ENCODE results near the gene CMSS1.

CMSS1 gene

GRCh38 chr3:99950921-99951320, 133.3 kb downstream of the CMSS1 start:
- H3K4me1 Mint-ChIP-seq (ENCODE audit: low read depth): no peaks in the 10 kb centered on the region
- no peaks in the 10 kb centered on the region for H3K27me3 Mint-ChIP-seq
- no peak overlapping the region for H3K4me3 Mint-ChIP-seq
- H3K9me3 Mint-ChIP-seq: no peaks in the 10 kb centered on the region
- H3K36me3 Mint-ChIP-seq (ENCODE audit: low read depth): no peaks in the 10 kb centered on the region
- H3K27ac Mint-ChIP-seq: no peak overlapping the region

DNA sequence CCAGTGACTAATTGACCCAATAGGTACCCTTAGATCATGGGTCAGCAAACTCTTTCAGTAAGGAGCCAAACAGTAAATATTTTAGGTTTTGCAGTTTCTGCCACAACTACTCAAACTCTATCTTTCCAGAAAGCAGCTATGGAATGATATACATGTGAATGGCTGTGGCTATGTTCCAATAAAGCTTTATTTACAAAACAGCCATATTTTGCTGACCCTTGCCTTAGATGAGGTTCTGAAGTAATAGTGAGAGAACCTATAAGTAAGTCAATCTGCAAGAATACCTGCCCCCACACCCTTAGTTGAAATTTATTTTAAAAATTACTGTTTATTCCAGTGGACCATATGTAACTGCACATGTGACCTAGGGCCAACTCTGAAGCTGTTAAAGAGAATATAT, 134.0 kb downstream of the CMSS1 start:
- Mint-ChIP-seq H3K9me3 (no peaks in the 10 kb centered on the region), H3K27ac (no peak overlapping the region), H3K4me1 (ENCODE audit: low read depth) (no peaks in the 10 kb centered on the region), H3K27me3 (no peaks in the 10 kb centered on the region), H3K36me3 (ENCODE audit: low read depth) (no peaks in the 10 kb centered on the region), H3K4me3 (no peak overlapping the region)

- Mint-ChIP-seq H3K4me1 (ENCODE audit: low read depth) (no peaks in the 10 kb centered on the region), H3K4me3 (no peak overlapping the region), H3K27me3 (no peaks in the 10 kb centered on the region), H3K36me3 (ENCODE audit: low read depth) (no peaks in the 10 kb centered on the region), H3K9me3 (no peaks in the 10 kb centered on the region), H3K27ac (no peak overlapping the region)
These were observed 134.6 kb downstream of the CMSS1 start for GRCh38 chr3:99952306-99952705.

DNA sequence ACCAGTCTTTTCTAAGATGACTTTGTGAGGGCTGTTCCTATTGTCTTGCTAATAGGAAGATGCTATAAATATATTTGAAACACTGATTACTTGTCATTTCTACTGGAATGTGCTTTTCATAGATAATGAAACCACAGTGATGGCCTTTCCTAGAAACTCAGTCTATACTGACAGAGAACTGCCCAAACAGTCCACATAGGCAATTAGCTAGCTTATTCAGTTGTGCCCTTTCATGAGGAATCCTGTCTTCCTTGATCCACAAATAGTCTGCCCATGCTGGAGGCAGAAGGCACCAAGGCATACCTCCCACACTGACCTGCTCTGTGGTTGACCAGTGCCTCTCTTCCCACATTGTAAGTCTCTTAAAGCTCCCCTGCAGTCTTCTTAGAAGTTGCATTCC, 135.9 kb downstream of the CMSS1 start:
- Mint-ChIP-seq H3K9me3 (no peaks in the 10 kb centered on the region), H3K36me3 (ENCODE audit: low read depth) (no peaks in the 10 kb centered on the region), H3K27ac (no peak overlapping the region), H3K4me3 (no peak overlapping the region), H3K27me3 (no peaks in the 10 kb centered on the region), H3K4me1 (ENCODE audit: low read depth) (no peaks in the 10 kb centered on the region)

DNA sequence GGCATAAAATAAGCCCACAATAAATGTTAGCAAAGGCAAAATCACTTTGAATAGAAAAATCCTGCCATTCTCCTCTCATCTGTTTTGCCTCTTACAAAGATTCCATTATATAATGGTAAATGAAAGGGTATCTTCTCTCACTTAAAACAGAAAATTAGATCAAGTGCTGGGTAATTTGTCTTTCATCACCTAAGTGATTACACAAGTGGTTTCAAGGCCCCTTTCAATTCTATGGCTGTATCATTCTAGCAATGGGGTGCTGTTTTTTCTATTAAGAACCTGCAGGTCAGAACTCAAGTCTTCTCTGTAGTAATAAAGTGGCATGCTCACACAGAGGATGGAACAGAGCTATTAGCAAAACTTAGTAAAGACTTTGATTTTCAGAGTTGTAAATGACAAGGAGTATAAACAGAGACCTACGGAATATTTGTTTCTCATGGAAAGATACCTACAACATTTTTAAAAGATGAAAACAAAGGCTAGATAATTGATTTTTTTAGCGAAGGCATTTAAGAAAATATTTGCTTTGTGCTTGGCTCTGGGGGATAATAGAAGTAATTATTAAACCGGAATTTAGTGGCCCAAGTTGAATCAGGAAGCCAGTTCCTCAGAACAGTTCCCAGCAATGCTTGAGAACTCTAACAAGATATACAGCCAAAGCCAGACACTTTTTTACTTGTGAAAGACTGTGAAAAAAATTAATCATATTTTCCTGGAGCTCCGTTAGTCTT, 137.4 kb downstream of the CMSS1 start:
- Mint-ChIP-seq H3K27ac (no peak overlapping the region), H3K4me3 (no peak overlapping the region), H3K27me3 (no peaks in the 10 kb centered on the region), H3K36me3 (ENCODE audit: low read depth) (no peaks in the 10 kb centered on the region), H3K9me3 (no peaks in the 10 kb centered on the region), H3K4me1 (ENCODE audit: low read depth) (no peaks in the 10 kb centered on the region)

DNA sequence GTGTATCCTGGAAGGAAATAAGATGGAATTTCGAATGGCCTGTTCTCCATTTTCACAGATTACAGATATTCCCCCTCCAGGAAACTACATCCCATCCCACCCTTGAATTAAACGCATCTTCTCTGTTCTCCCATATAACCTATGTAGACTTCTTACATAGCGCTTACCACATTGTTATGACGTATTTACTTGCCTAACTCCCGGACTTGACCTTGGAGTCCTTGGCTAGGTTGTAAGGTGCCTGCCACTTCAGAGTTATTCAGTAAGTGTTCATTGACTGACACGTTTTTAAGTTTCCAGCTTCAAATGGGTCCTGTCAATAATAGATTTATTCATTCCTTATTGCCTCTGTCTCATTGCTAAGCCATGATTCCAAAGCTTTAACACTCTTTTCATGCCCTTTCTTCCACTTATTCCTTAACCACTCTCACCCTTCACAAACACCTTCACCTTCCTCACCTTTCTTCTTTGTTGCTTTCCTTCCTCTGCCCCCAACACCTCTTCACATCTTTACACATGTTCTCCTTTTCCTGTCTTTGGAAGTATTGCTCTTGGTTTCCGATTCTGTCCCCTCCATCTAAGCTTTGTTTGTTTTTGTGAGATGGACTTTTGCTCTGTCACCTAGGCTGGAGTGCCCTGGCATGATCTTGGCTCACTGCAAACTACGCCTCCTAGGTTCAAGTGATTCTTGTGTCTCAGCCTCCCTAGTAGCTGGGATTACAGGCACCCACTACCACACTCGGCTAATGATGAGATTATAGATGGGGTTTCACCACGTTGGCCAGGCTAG, 138.3 kb downstream of the CMSS1 start:
- no peaks in the 10 kb centered on the region for H3K27me3 Mint-ChIP-seq

DNA sequence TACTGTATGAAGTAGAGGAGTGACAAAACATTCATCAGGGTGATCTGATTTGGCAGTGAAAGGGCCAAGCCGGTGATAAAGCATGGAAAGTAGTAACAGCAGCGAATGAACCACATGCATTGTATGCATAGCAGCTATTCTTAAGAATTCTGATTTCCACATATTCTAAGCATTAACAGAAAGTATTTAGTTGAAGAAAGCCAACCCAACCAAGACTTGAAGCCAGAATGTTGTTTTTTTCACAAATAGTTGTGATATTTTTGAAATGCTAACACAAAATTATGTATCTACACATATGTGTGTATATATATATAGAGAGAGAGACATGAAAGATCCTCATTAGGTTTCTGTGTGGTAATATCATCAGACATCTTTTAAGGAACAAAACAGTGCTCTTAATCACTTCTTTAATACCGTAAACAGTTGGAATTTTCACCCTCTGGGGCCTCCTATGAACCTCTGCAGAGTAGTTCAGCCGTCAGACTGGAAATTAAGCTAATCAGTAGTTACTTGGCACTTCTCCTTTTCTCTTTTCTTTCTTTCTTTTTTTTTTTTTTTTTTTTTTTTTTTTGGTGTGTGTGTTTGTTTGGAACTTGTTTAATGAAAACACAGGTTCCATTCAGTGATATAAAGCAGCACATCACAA, 139.6 kb downstream of the CMSS1 start:
- Mint-ChIP-seq H3K27me3 (no peaks in the 10 kb centered on the region), H3K4me1 (ENCODE audit: low read depth) (no peaks in the 10 kb centered on the region), H3K9me3 (no peaks in the 10 kb centered on the region), H3K27ac (no peak overlapping the region), H3K36me3 (ENCODE audit: low read depth) (peaks cover 6% of the 10 kb centered on the region), H3K4me3 (no peak overlapping the region)

More for the DNA sequence above, 138.3 kb downstream of the CMSS1 start:
- H3K4me3 Mint-ChIP-seq: no peak overlapping the region
- H3K36me3 Mint-ChIP-seq (ENCODE audit: low read depth): no peaks in the 10 kb centered on the region
- no peaks in the 10 kb centered on the region for H3K4me1 Mint-ChIP-seq (ENCODE audit: low read depth)
- H3K9me3 Mint-ChIP-seq: no peaks in the 10 kb centered on the region
- H3K27ac Mint-ChIP-seq: no peak overlapping the region

- Mint-ChIP-seq H3K9me3 (no peaks in the 10 kb centered on the region), H3K27ac (no peak overlapping the region), H3K27me3 (no peaks in the 10 kb centered on the region)
These were observed 140.7 kb downstream of the CMSS1 start for GRCh38 chr3:99958222-99958912.

DNA sequence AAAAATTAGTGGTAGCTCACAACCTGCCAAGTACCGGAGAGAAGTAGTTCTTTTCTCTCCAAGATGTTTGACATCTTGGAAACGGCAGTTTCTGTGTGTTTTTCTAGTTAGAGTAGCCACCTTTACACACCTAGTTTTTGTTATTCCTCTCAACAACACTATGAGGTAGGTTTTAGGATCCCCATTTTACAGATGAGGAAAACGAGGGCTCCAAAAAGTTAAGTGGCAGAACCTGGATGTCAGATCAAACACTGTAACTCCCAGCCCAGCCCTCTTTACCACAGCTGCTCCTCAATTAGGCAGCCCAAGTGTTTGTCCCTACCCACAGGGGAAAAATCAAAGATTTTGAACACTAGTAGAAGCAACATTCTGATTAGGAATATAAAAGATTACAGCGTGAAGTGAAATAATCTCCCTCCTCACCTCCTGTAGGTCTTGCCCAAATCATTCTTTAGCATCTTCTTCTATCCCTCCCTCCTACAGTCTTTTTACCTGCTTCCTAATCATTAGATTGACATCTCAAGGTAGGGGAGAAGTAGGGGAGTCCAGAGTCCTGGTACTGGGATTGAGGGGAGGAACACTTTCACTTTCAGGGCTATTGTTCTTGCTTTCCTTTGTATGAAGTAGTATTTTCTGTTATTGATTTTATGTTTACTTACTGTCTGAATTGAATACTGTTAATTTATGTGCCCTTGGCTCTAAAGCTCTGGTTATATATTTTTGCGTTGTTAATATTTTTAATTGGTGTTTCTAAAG, 142.6 kb downstream of the CMSS1 start:
- Mint-ChIP-seq H3K4me3 (no peak overlapping the region), H3K9me3 (no peaks in the 10 kb centered on the region), H3K27ac (no peak overlapping the region), H3K4me1 (ENCODE audit: low read depth) (peaks cover 6% of the 10 kb centered on the region), H3K27me3 (no peaks in the 10 kb centered on the region), H3K36me3 (ENCODE audit: low read depth) (peaks cover 10% of the 10 kb centered on the region)

More at GRCh38 chr3:99958222-99958912, 140.7 kb downstream of the CMSS1 start:
- Mint-ChIP-seq H3K36me3 (ENCODE audit: low read depth) (peaks cover 9% of the 10 kb centered on the region), H3K4me3 (no peak overlapping the region), H3K4me1 (ENCODE audit: low read depth) (no peaks in the 10 kb centered on the region)

DNA sequence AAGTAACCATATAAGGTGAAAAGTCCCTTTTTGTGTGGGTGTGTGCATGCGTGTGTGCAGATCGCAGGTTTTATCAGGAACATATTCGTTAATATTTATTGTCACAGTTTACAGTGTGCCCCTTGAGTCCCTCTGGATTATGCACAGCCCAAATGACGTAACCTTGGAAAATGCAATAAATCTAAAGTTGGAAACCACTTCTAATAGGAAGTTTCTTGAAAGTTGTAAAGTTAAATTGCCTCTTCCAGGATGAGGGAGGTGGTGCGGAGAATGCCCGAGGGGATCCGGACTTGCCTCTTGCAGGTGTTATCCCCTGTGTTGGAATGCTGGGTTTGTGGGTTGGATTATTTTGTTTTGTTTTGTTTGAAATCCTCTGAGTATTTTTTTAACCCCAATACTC, 143.3 kb downstream of the CMSS1 start:
- H3K4me3 Mint-ChIP-seq: no peak overlapping the region
- peaks cover 7% of the 10 kb centered on the region for H3K4me1 Mint-ChIP-seq (ENCODE audit: low read depth)
- H3K9me3 Mint-ChIP-seq: no peaks in the 10 kb centered on the region
- H3K27me3 Mint-ChIP-seq: no peaks in the 10 kb centered on the region
- no peak overlapping the region for H3K27ac Mint-ChIP-seq
- peaks cover 10% of the 10 kb centered on the region for H3K36me3 Mint-ChIP-seq (ENCODE audit: low read depth)

DNA sequence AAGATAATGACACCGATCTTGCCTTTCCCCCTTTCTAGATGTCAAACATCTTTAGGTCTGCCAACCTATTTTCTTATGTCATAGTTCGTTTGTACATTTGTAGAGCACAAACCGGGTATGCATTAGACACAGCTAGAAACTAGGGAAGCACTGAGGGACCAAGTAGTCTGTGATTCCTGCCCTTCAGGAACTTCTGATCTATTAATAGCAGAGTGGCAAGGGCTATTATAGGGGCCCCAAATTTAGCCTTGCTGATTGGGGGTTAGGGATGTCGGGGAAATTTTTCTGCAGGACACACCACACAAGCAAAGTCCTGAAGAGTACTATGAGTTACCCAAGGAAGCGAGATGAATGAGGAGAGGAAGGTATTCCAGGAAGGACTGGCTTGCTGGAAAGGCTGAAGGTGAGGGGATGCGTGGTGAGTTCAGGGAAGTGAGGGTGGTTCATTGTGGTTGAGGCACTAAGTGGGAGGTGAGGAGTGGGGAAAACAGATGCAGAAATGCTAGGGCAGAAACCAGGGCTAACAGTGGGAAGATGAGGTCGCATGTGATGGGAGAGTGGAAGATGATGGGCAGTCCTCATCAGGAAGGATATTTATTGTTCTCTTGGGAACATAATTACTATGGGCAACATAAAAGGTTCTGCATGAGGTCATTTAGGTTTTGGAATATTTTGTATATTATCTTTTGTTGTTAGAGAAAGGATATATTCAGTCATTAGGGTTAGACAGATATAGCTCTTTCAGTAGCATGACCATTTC, 144.3 kb downstream of the CMSS1 start:
- peaks cover 10% of the 10 kb centered on the region for H3K36me3 Mint-ChIP-seq (ENCODE audit: low read depth)
- H3K9me3 Mint-ChIP-seq: no peaks in the 10 kb centered on the region
- H3K4me3 Mint-ChIP-seq: no peak overlapping the region
- no peaks in the 10 kb centered on the region for H3K27me3 Mint-ChIP-seq
- peaks cover 7% of the 10 kb centered on the region for H3K4me1 Mint-ChIP-seq (ENCODE audit: low read depth)
- H3K27ac Mint-ChIP-seq: no peak overlapping the region

DNA sequence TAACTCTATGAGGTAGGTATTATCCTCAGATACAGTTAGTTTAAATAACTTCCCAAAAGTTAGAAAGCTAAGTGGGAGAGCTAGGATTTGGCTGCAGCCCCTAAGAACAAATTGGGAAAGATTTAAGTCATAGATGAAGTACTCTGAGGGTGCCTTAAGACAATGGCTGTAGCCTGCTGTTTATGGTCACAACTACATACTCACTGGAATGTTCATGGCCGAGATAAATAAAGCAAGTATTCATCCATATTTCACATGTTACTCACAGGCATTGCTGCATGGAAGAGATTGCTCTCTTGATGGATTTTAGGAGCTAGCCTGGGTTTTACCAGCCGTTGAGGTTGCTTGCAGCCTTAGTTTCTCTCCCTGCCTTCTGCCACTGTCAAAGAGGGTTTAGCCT, 145.0 kb downstream of the CMSS1 start:
- H3K36me3 Mint-ChIP-seq (ENCODE audit: low read depth): peaks cover 17% of the 10 kb centered on the region
- no peaks in the 10 kb centered on the region for H3K27me3 Mint-ChIP-seq
- H3K27ac Mint-ChIP-seq: no peak overlapping the region
- no peaks in the 10 kb centered on the region for H3K9me3 Mint-ChIP-seq
- peaks cover 7% of the 10 kb centered on the region for H3K4me1 Mint-ChIP-seq (ENCODE audit: low read depth)
- H3K4me3 Mint-ChIP-seq: no peak overlapping the region

GRCh38 chr3:99965077-99965476, 147.4 kb downstream of the CMSS1 start:
- Mint-ChIP-seq H3K4me1 (ENCODE audit: low read depth) (peaks cover 23% of the 10 kb centered on the region), H3K27me3 (no peaks in the 10 kb centered on the region), H3K27ac (no peak overlapping the region), H3K36me3 (ENCODE audit: low read depth) (peaks cover 29% of the 10 kb centered on the region), H3K4me3 (no peak overlapping the region), H3K9me3 (no peaks in the 10 kb centered on the region)
